Kidney (tissue), 14 donors: ENCODE measurements around the gene ARAP2. TPM values are rescaled to one million over a fixed set of nuclear protein-coding genes. Genes with fewer than 3 reads are reported as not detected.

Experiments used
- DNase-seq, 5 donors: peaks; one replicate each; pipeline ENCODE4 v3.0.0-alpha.2; 2013 to 2020
- FAIRE-seq: peaks from 2 replicates; lab custom pipeline; 2012; peaks lifted over from hg19 to GRCh38; lab: Jason Lieb, UNC
- H3K27ac ChIP-seq, 2 donors: one replicate each; pipeline ENCODE4 v1.7.0; 2013; ENCODE audit warnings: low read depth in 2 of 2, low read length in 2 of 2, inconsistent platforms in 1 of 2
- H3K27me3 ChIP-seq: one replicate; pipeline ENCODE4 v1.7.1; 2013; ENCODE audit warnings: low read length, inconsistent platforms; ENCODE audit not compliant: control insufficient read depth, insufficient read depth
- H3K36me3 ChIP-seq, 3 donors: one replicate each; pipeline versions ENCODE4 v1.7.0 to v1.7.1; 2013; ENCODE audit warnings: low read length in 3 of 3, control low read depth in 1 of 3, inconsistent platforms in 1 of 3; ENCODE audit not compliant: insufficient read depth in 3 of 3, control insufficient read depth in 2 of 3
- H3K4me1 ChIP-seq, 3 donors: one replicate each; pipeline versions ENCODE4 v1.7.0 to v1.7.1; 2013; ENCODE audit warnings: low read length in 3 of 3, inconsistent platforms in 1 of 3, low read depth in 1 of 3; ENCODE audit not compliant: control insufficient read depth in 2 of 3, insufficient read depth in 2 of 3
- H3K4me3 ChIP-seq, 3 donors: one replicate each; pipeline versions ENCODE4 v1.7.0 to v1.8.1; 2013; ENCODE audit warnings: low read length in 3 of 3, control low read depth in 1 of 3, inconsistent platforms in 1 of 3
- H3K9ac ChIP-seq, 3 donors: one replicate each; pipeline versions ENCODE4 v1.7.0 to v1.7.1; 2013; ENCODE audit warnings: low read length in 3 of 3, control low read depth in 1 of 3, inconsistent platforms in 1 of 3
- H3K9me3 ChIP-seq, 3 donors: one replicate each; pipeline versions ENCODE4 v1.7.0 to v1.7.1; 2013; ENCODE audit warnings: low read length in 3 of 3, control low read depth in 1 of 3, inconsistent platforms in 1 of 3; ENCODE audit not compliant: control insufficient read depth in 2 of 3, insufficient read depth in 1 of 3
- CTCF ChIP-seq: IDR thresholded peaks from 3 replicates; pipeline ENCODE4 v1.5.1; 2012; ENCODE audit warnings: mild to moderate bottlenecking, moderate library complexity, borderline replicate concordance; ENCODE audit not compliant: insufficient read depth; ENCODE audit errors: extremely low read depth
- intact Hi-C: fragments of 100-400 bp; cut with DNase I; formaldehyde crosslinking; loops from one replicate; pipeline ENCODE4 v1.11.1; 2022
- polyA plus RNA-seq: library from polyadenylated mRNA; stranded (reverse); fragments of 350-450 nt; fragmentation: Illumina TruSeq; extraction: RNeasy Lipid Tissue Mini Kit (QIAGEN cat#74804); gene quantifications from one replicate; pipeline ENCODE4 v1.2.3, GENCODE V29; 2014; ENCODE audit warnings: low read depth, low replicate concordance; ENCODE audit not compliant: insufficient read depth
- total RNA-seq: library from RNA; stranded (reverse); fragmentation: NEBNext Ultra II Directional; extraction: Animal tissue kit (Norgen Biotek cat#: 25700); gene quantifications from one replicate; pipeline ENCODE4 v1.2.1, GENCODE V29; 2021
- donor health status: control.
- donor health status: control.
- donor health status: control.
- donor health status: control.
- donor health status: control.
- donor health status: DM: yes; HTN: yes; CAD: no.
- donor health status: Normal renal cell carcinoma (clear cell type).

The ARAP2 gene
- total and polyA plus RNA-seq, 2 donors from 2014 or later: 3.1 to 33.5 TPM

- Histone ChIP-seq H3K4me1 (no peaks in the 10 kb centered on the region), H3K27ac (no peak overlapping the region), H3K4me3 (no peak overlapping the region), H3K9me3 (no peaks in the 10 kb centered on the region), H3K27me3 (no peaks in the 10 kb centered on the region), H3K36me3 (peaks cover 0 to 8% (median 3%) of the 10 kb centered on the region in 3 donors), H3K9ac (no peak overlapping the region)
- intact Hi-C loops: no loop called here
- DNase-seq (no peak), FAIRE-seq (no peak)
- TF ChIP-seq CTCF: no peak
These were observed 81.1 kb downstream of the ARAP2 start for GRCh38 chr4:36163198-36163597.

GRCh38 chr4:36159208-36159607, 85.1 kb downstream of the ARAP2 start:
- H3K36me3 ChIP-seq: peaks cover 0 to 8% (median 3%) of the 10 kb centered on the region in 3 donors

GRCh38 chr4:36152735-36153134, 91.6 kb downstream of the ARAP2 start:
- FAIRE-seq: no peak

More at GRCh38 chr4:36159208-36159607, 85.1 kb downstream of the ARAP2 start:
- TF ChIP-seq CTCF: no peak
- intact Hi-C loops: no loop called here
- Histone ChIP-seq H3K9me3 (no peaks in the 10 kb centered on the region), H3K27me3 (no peaks in the 10 kb centered on the region), H3K4me3 (no peak overlapping the region), H3K27ac (no peak overlapping the region), H3K4me1 (no peaks in the 10 kb centered on the region), H3K9ac (no peak overlapping the region)
- FAIRE-seq (no peak), DNase-seq (no peak)

More at GRCh38 chr4:36152735-36153134, 91.6 kb downstream of the ARAP2 start:
- no peak for TF ChIP-seq CTCF
- Histone ChIP-seq H3K9me3 (no peaks in the 10 kb centered on the region), H3K4me1 (no peaks in the 10 kb centered on the region), H3K36me3 (no peaks in the 10 kb centered on the region), H3K4me3 (no peak overlapping the region), H3K9ac (no peak overlapping the region), H3K27me3 (no peaks in the 10 kb centered on the region), H3K27ac (no peak overlapping the region)
- intact Hi-C loops: no loop called here
- DNase-seq: no peak
